Psoas muscle (tissue), 8 donors: ENCODE measurements around the gene RPSA. TPM values are rescaled to one million over a fixed set of nuclear protein-coding genes. Genes with fewer than 3 reads are reported as not detected.

Experiments
- ATAC-seq, 4 donors: fragments of 200-7000 bp; cut with Tn5 transposase; one replicate each; pipeline ENCODE4 v1.9.1; 2020; ENCODE audit warnings: moderate library complexity in 3 of 4, mild to moderate bottlenecking in 2 of 4
- DNase-seq, 2 donors: peaks; one replicate each; pipeline ENCODE4 v3.0.0-alpha.2; 2020
- H3K27ac ChIP-seq: fragments of 200-600 bp; one replicate; pipeline ENCODE4 v1.8.0; 2022
- H3K27me3 ChIP-seq, 3 donors: fragments of 200-600 bp in 1 of 3; one replicate each; pipeline versions ENCODE4 v1.6.1 to v1.8.0; 2013 to 2022; ENCODE audit warnings: low read length in 2 of 3, mild to moderate bottlenecking in 2 of 3, moderate library complexity in 1 of 3; ENCODE audit not compliant: insufficient read depth in 3 of 3
- H3K36me3 ChIP-seq, 2 donors: fragments of 200-600 bp in 1 of 2; one replicate each; pipeline versions ENCODE4 v1.6.1 to v1.8.0; 2013 to 2022; ENCODE audit warnings: low read depth in 1 of 2, mild to moderate bottlenecking in 1 of 2, moderate library complexity in 1 of 2; ENCODE audit not compliant: insufficient read depth in 1 of 2
- H3K4me1 ChIP-seq: fragments of 200-600 bp; one replicate; pipeline ENCODE4 v1.8.0; 2022
- H3K4me3 ChIP-seq: fragments of 200-600 bp; one replicate; pipeline ENCODE4 v1.8.0; 2022; ENCODE audit warnings: mild to moderate bottlenecking
- H3K9me3 ChIP-seq: fragments of 200-600 bp; one replicate; pipeline ENCODE4 v1.8.0; 2022
- WGBS, 3 donors: extraction: QIAGEN DNeasy Blood & Tissue Kit; methylation state at CpG; one replicate each; pipeline versions ENCODE4 v1.1.6 to v1.1.7; 2013; 5-methylcytosine and 5-hydroxymethylcytosine counted together
- intact Hi-C, 2 donors: fragments of 100-400 bp; cut with DNase I; formaldehyde crosslinking; loops; one replicate each; pipeline versions ENCODE4 v1.11.0 to v1.14.2; 2022
- polyA plus RNA-seq, 3 donors: library from polyadenylated mRNA; stranded (reverse); fragments of 200-250 nt; gene quantifications; one replicate each; pipeline ENCODE4 v1.2.3, GENCODE V29; 2013
- total RNA-seq, 4 donors: library from RNA; stranded (reverse); fragmentation: NEBNext Ultra II Directional in 2 of 4; extraction: Animal tissue kit (Norgen Biotek cat#: 25700) in 2 of 4; gene quantifications; one replicate each; pipeline versions ENCODE4 v1.2.1 to v1.2.4, GENCODE V29; 2021 to 2023
- TF ChIP-seq, protein P1 (sequence below): fragments of 200-600 bp; IDR thresholded peaks from one replicate; pipeline ENCODE4 v1.8.0; 2022; ENCODE audit warnings: antibody characterized with exemption
- donor health status: healthy with polysubstance abuse.
- donor health status: DM: no; HTN: no; CAD: no; lungs with moderate emphysema.
- donor health status: Bipolar disorder and iron deficiency.
- donor health status: healthy.
- donor health status: DM: yes; HTN: yes; CAD: no.
- donor health status: DM: no; HTN: no; CAD: no.
- donor health status: DM: no; HTN: no; CAD: no.
- donor health status: DM: yes; HTN: yes; CAD: no.

The RPSA gene
- total and polyA plus RNA-seq, 7 donors = 285 to 1,445 (median 738) TPM

DNA sequence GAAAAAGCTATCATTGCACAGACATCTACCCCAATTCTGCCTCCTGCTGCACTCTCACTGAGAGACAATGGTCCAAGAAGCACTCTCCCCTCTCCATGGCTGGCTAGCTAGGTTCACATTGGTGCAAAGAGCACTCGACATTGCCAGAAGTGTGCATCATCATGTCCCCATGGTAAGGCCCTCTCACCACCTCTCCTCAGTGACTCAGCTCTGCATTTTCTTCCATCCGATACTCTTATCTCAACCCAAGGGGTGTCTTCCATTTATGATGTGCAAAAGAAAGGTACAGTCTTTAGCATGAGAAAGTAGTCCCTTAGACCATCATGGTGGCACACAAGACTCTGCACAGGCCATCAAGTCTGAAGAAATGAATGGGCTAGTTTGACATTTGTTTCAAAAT lies 14.0 kb downstream of the RPSA start:
- intact Hi-C loops = no loop called here
- ATAC-seq = no peak
- TF ChIP-seq, protein P1, sequence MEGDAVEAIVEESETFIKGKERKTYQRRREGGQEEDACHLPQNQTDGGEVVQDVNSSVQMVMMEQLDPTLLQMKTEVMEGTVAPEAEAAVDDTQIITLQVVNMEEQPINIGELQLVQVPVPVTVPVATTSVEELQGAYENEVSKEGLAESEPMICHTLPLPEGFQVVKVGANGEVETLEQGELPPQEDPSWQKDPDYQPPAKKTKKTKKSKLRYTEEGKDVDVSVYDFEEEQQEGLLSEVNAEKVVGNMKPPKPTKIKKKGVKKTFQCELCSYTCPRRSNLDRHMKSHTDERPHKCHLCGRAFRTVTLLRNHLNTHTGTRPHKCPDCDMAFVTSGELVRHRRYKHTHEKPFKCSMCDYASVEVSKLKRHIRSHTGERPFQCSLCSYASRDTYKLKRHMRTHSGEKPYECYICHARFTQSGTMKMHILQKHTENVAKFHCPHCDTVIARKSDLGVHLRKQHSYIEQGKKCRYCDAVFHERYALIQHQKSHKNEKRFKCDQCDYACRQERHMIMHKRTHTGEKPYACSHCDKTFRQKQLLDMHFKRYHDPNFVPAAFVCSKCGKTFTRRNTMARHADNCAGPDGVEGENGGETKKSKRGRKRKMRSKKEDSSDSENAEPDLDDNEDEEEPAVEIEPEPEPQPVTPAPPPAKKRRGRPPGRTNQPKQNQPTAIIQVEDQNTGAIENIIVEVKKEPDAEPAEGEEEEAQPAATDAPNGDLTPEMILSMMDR = no peak
- no peak overlapping the region for H3K4me3 ChIP-seq
- no peaks in the 10 kb centered on the region for H3K36me3 ChIP-seq
- H3K27ac ChIP-seq = no peak overlapping the region
- no peak for DNase-seq
- no peaks in the 10 kb centered on the region for H3K27me3 ChIP-seq
- WGBS, 3 donors = 94 to 96% (median 96%) methylated on average over 2 of the region's 2 CpGs
- no peaks in the 10 kb centered on the region for H3K4me1 ChIP-seq
- no peaks in the 10 kb centered on the region for H3K9me3 ChIP-seq

GRCh38 chr3:39423436-39423970 lies 17.0 kb downstream of the RPSA start:
- Histone ChIP-seq H3K36me3 (no peaks in the 10 kb centered on the region), H3K27me3 (no peaks in the 10 kb centered on the region), H3K4me3 (no peak overlapping the region), H3K27ac (no peak overlapping the region), H3K4me1 (no peaks in the 10 kb centered on the region), H3K9me3 (no peaks in the 10 kb centered on the region)
- TF ChIP-seq, protein P1 = no peak
- no peak for DNase-seq
- 73 to 79% (median 77%) methylated on average over 1 of the region's 1 CpG for WGBS, 3 donors
- intact Hi-C loops = no loop called here
- ATAC-seq = no peak

DNA sequence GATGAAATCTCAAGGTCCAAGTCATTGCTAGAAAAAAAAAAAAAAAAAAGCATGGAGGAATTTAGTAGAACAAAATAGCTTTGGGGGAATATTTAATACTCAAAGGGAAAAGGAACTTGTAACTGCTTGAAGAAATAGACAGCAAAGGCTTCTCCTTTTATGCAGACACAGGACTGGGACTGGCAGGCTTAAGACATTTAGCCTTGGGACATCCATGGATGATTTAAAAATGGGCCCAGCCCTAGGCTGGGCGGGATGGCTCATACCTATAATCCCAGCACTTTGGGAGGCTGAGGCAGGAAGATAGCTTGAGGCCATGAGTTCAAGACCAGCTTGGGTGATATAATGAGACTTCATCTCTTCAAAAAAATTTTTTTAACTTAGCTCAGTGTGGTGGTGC lies 19.8 kb downstream of the RPSA start:
- intact Hi-C loops = no loop called here
- H3K27ac ChIP-seq = no peak overlapping the region
- no peaks in the 10 kb centered on the region for H3K36me3 ChIP-seq
- DNase-seq (no peak), ATAC-seq (no peak)
- H3K27me3 ChIP-seq = peaks cover 0 to 2% (median 0%) of the 10 kb centered on the region in 3 donors
- 0 to 82% (median 53%) methylated on average over 1 of the region's 1 CpG for WGBS, 3 donors
- no peaks in the 10 kb centered on the region for H3K9me3 ChIP-seq
- TF ChIP-seq, protein P1 = no peak
- H3K4me3 ChIP-seq = no peak overlapping the region
- H3K4me1 ChIP-seq = no peaks in the 10 kb centered on the region

- H3K4me3 ChIP-seq = no peak overlapping the region
- intact Hi-C loops = no loop called here
- H3K27ac ChIP-seq = no peak overlapping the region
- no peak for DNase-seq
- no peaks in the 10 kb centered on the region for H3K9me3 ChIP-seq
- H3K36me3 ChIP-seq = no peaks in the 10 kb centered on the region
- no peak for ATAC-seq
- TF ChIP-seq, protein P1 = no peak
- no peaks in the 10 kb centered on the region for H3K4me1 ChIP-seq
- 77 to 88% (median 83%) methylated on average over 1 of the region's 1 CpG for WGBS, 3 donors
- peaks cover 0 to 2% (median 0%) of the 10 kb centered on the region in 3 donors for H3K27me3 ChIP-seq
Observed at GRCh38 chr3:39427506-39427905, 21.0 kb downstream of the RPSA start.

GRCh38 chr3:39428745-39429201 lies 22.3 kb downstream of the RPSA start:
- no peaks in the 10 kb centered on the region for H3K9me3 ChIP-seq
- H3K4me1 ChIP-seq = no peaks in the 10 kb centered on the region
- H3K27ac ChIP-seq = no peak overlapping the region
- DNase-seq = no peak
- no peaks in the 10 kb centered on the region for H3K36me3 ChIP-seq
- intact Hi-C loops = no loop called here
- H3K27me3 ChIP-seq = peaks cover 0 to 2% (median 0%) of the 10 kb centered on the region in 3 donors
- WGBS, 3 donors = 44 to 56% (median 47%) methylated on average over 22 of the region's 22 CpGs
- TF ChIP-seq, protein P1 = no peak
- peak in 2 of 4 donors; percentile 14 to 42 for ATAC-seq
- H3K4me3 ChIP-seq = no peak overlapping the region
